H1 (cell line): ENCODE results near the gene USP43. TPM values are rescaled to one million over a fixed set of nuclear protein-coding genes. Genes with fewer than 3 reads are reported as not detected.
A peak's percentile ranks its signal among the peaks of the same experiment; 100 is the strongest.

Experiments
- CTCF ChIA-PET: fragments of 300-600 bp; sonication (Branson Sonifier 250); formaldehyde crosslinking; loops from one replicate; lab custom pipeline; 2021; ENCODE audit not compliant: partially characterized antibody; lab: Charles Lee
- POLR2A ChIA-PET: fragments of 300-600 bp; sonication (Branson Sonifier 250); formaldehyde crosslinking; loops from one replicate; lab custom pipeline; 2021; ENCODE audit warnings: inconsistent platforms; ENCODE audit not compliant: partially characterized antibody; lab: Charles Lee
- DNase-seq, 2 experiments: peaks; one replicate each; pipeline versions ENCODE4 v3.0.0 to v3.0.0-alpha.2; 2010 to 2022; ENCODE audit warnings: low spot score in 2 of 2, low read depth in 1 of 2, mixed read lengths in 1 of 2
- FAIRE-seq: peaks from 2 replicates; lab custom pipeline; 2011; peaks lifted over from hg19 to GRCh38; lab: Jason Lieb, UNC
- H2AFZ ChIP-seq: 2 replicates; pipeline ENCODE4 v1.8.1; 2012; ENCODE audit warnings: low read length, inconsistent platforms
- H2AK5ac ChIP-seq: 2 replicates; pipeline ENCODE4 v1.6.1; 2013; ENCODE audit warnings: low read depth, low read length
- H2BK120ac ChIP-seq: replicated peaks from 2 replicates; pipeline ENCODE3; 2013; ENCODE audit warnings: low read depth, low read length, inconsistent platforms
- H2BK12ac ChIP-seq: 2 replicates; pipeline ENCODE4 v1.6.1; 2013; ENCODE audit warnings: low read depth, low read length
- H2BK15ac ChIP-seq: 2 replicates; pipeline ENCODE4 v1.6.1; 2013; ENCODE audit warnings: low read length
- H2BK20ac ChIP-seq: 2 replicates; pipeline ENCODE4 v1.6.1; 2013; ENCODE audit warnings: low read length
- H2BK5ac ChIP-seq: 2 replicates; pipeline ENCODE4 v1.6.1; 2013; ENCODE audit warnings: low read depth, low read length
- H3K14ac ChIP-seq: 2 replicates; pipeline ENCODE4 v1.6.1; 2013; ENCODE audit warnings: inconsistent platforms; ENCODE audit not compliant: insufficient read length
- H3K18ac ChIP-seq: 2 replicates; pipeline ENCODE4 v1.6.1; 2013; ENCODE audit warnings: low read length; ENCODE audit errors: extremely low read depth
- H3K23ac ChIP-seq: 2 replicates; pipeline ENCODE4 v1.6.1; 2013; ENCODE audit warnings: inconsistent platforms; ENCODE audit not compliant: insufficient read length
- H3K23me2 ChIP-seq: 2 replicates; pipeline ENCODE4 v1.6.1; 2013; ENCODE audit warnings: low read depth, low read length
- H3K27ac ChIP-seq: 2 replicates; pipeline ENCODE4 v1.6.1; 2011; ENCODE audit warnings: low read depth, low read length, inconsistent platforms
- H3K27me3 ChIP-seq, 4 experiments: replicated peaks in 1 of 4; 1 replicate in 1 of 4; 2 replicates in 3 of 4; pipeline versions ENCODE4 v1.6.1 to v1.8.1; 2011 to 2013; ENCODE audit warnings: low read length in 3 of 4, mild to moderate bottlenecking in 3 of 4, inconsistent platforms in 2 of 4, mixed read lengths in 2 of 4, moderate library complexity in 1 of 4; ENCODE audit not compliant: control insufficient read depth in 3 of 4, insufficient read depth in 3 of 4; ENCODE audit errors: extremely low read depth in 1 of 4
- H3K36me3 ChIP-seq, 4 experiments: 2 replicates each; pipeline versions ENCODE4 v1.6.1 to v1.8.1; 2011 to 2013; ENCODE audit warnings: mild to moderate bottlenecking in 4 of 4, low read length in 3 of 4, moderate library complexity in 2 of 4, control low read depth in 1 of 4, inconsistent platforms in 1 of 4; ENCODE audit not compliant: insufficient read depth in 4 of 4, control insufficient read depth in 2 of 4
- H3K4ac ChIP-seq: replicated peaks from 2 replicates; pipeline ENCODE3; 2013; ENCODE audit warnings: low read length, low read depth, mixed read lengths, inconsistent platforms; ENCODE audit not compliant: insufficient read length
- H3K4me1 ChIP-seq, 4 experiments: replicated peaks in 1 of 4; 1 replicate in 1 of 4; 2 replicates in 3 of 4; pipeline versions ENCODE4 v1.6.1 to v1.8.1; 2011 to 2013; ENCODE audit warnings: low read length in 3 of 4, inconsistent platforms in 2 of 4, mixed read lengths in 1 of 4; ENCODE audit not compliant: insufficient read depth in 4 of 4, control insufficient read depth in 3 of 4
- H3K4me2 ChIP-seq, 2 experiments: 2 replicates each; pipeline versions ENCODE4 v1.6.1 to v1.8.1; 2011 to 2013; ENCODE audit warnings: low read depth in 2 of 2, low read length in 2 of 2, control low read depth in 1 of 2, inconsistent platforms in 1 of 2, mild to moderate bottlenecking in 1 of 2; ENCODE audit not compliant: insufficient read depth in 1 of 2
- H3K4me3 ChIP-seq, 4 experiments: fragments of 200-600, 300-600 bp in 1 of 4; sonication (generic), shearing (Covaris generic), sonication (Bioruptor Twin) in 1 of 4; 2 replicates each; pipeline versions ENCODE4 v1.5.1 to v1.8.1; 2011 to 2016; ENCODE audit warnings: low read length in 4 of 4, low read depth in 3 of 4, control low read depth in 2 of 4, inconsistent platforms in 2 of 4, mild to moderate bottlenecking in 2 of 4, mixed read lengths in 1 of 4, moderate library complexity in 1 of 4; ENCODE audit not compliant: insufficient read depth in 2 of 4; ENCODE audit errors: extremely low read depth in 1 of 4
- H3K56ac ChIP-seq: replicated peaks from 2 replicates; pipeline ENCODE3; 2013; ENCODE audit warnings: low read depth, mild to moderate bottlenecking, mixed read lengths, low read length, inconsistent platforms; ENCODE audit not compliant: insufficient read length
- H3K79me1 ChIP-seq: 2 replicates; pipeline ENCODE4 v1.6.1; 2013; ENCODE audit warnings: low read depth, low read length, control low read depth
- H3K79me2 ChIP-seq, 2 experiments: 2 replicates each; pipeline versions ENCODE4 v1.6.1 to v1.8.1; 2012 to 2013; ENCODE audit warnings: low read length in 2 of 2, mild to moderate bottlenecking in 2 of 2, inconsistent platforms in 1 of 2; ENCODE audit not compliant: insufficient read depth in 2 of 2, control insufficient read depth in 1 of 2
- H3K9ac ChIP-seq, 4 experiments: replicated peaks in 1 of 4; 1 replicate in 1 of 4; 2 replicates in 3 of 4; pipeline versions ENCODE4 v1.6.1 to v1.8.1; 2011 to 2013; ENCODE audit warnings: low read depth in 3 of 4, low read length in 3 of 4, control low read depth in 2 of 4, mild to moderate bottlenecking in 2 of 4, moderate library complexity in 2 of 4, inconsistent platforms in 1 of 4; ENCODE audit errors: extremely low read depth in 1 of 4
- H3K9me3 ChIP-seq, 2 experiments: 2 replicates each; pipeline versions ENCODE4 v1.6.1 to v1.8.1; 2012 to 2013; ENCODE audit warnings: mild to moderate bottlenecking in 2 of 2, moderate library complexity in 2 of 2, control low read depth in 1 of 2, inconsistent platforms in 1 of 2, low read depth in 1 of 2, low read length in 1 of 2, mixed read lengths in 1 of 2; ENCODE audit not compliant: insufficient read depth in 2 of 2
- H4K20me1 ChIP-seq, 2 experiments: replicated peaks in 1 of 2; 2 replicates each; pipeline versions ENCODE3 to v1.8.1; 2011 to 2013; ENCODE audit warnings: inconsistent platforms in 2 of 2, low read length in 2 of 2, mild to moderate bottlenecking in 1 of 2; ENCODE audit not compliant: insufficient read depth in 2 of 2, control insufficient read depth in 1 of 2
- H4K5ac ChIP-seq: 2 replicates; pipeline ENCODE4 v1.6.1; 2013; ENCODE audit warnings: low read length, low read depth, mixed read lengths, inconsistent platforms; ENCODE audit not compliant: insufficient read length
- H4K8ac ChIP-seq: 2 replicates; pipeline ENCODE4 v1.8.0; 2013; ENCODE audit warnings: mild to moderate bottlenecking, moderate library complexity, low read length, inconsistent platforms; ENCODE audit not compliant: insufficient read depth; ENCODE audit errors: extremely low read depth
- H4K91ac ChIP-seq: replicated peaks from 2 replicates; pipeline ENCODE3; 2013; ENCODE audit warnings: low read length, mixed read lengths, inconsistent platforms; ENCODE audit not compliant: insufficient read length
- CEBPB ChIP-seq: IDR thresholded peaks from 2 replicates; pipeline ENCODE4 v1.6.1; 2012; ENCODE audit warnings: low read depth, low read length
- JUN ChIP-seq: IDR thresholded peaks from 2 replicates; pipeline ENCODE4 v1.6.1; 2011; ENCODE audit warnings: low read depth, mild to moderate bottlenecking, improper control_type of control experiment, low read length
- SIX5 ChIP-seq: IDR thresholded peaks from 2 replicates; pipeline ENCODE4 v1.6.1; 2011; ENCODE audit warnings: mild to moderate bottlenecking, low read depth, low read length
- WGBS, 2 experiments: shearing (Covaris generic) in 1 of 2; methylation state at CpG; one replicate each; pipeline versions ENCODE4 v1.1.6 to v1.1.7; 2013 to 2015; ENCODE audit warnings: low lambda C conversion rate in 2 of 2, mixed read lengths in 2 of 2, inconsistent platforms in 1 of 2, low coverage in 1 of 2, missing lambda C conversion rate in 1 of 2; ENCODE audit not compliant: insufficient replicate concordance in 2 of 2, insufficient coverage in 1 of 2, insufficient read length in 1 of 2; ENCODE audit errors: extremely low coverage in 1 of 2, missing lambda C conversion rate in 1 of 2; 5-methylcytosine and 5-hydroxymethylcytosine counted together
- polyA plus RNA-seq, 7 experiments: library from polyadenylated mRNA; depleted of rRNA in 3 of 7; stranded (reverse) in 5 of 7; unstranded in 2 of 7; fragments of >200 nt in 5 of 7; fragments of 200-250 nt in 2 of 7; gene quantifications; 1 replicate in 5 of 7; 2 replicates in 1 of 7; 4 replicates in 1 of 7; pipeline versions ENCODE4 v1.2.1 to v1.2.3, GENCODE V29; 2011 to 2013; ENCODE audit warnings: missing spikeins in 2 of 7, mixed read lengths in 2 of 7
- total RNA-seq: library from RNA; stranded (reverse); fragmentation: NEBNext Ultra II Directional; extraction: Animal tissue kit (Norgen Biotek cat#: 25700); gene quantifications from 2 replicates; pipeline ENCODE4 v1.2.1, GENCODE V29; 2021

USP43 gene
- total and polyA plus RNA-seq, 2 of the 8 experiments (the other 6 are each of a cell fraction or from before 2014, with no cell fraction given) = 3.0 to 7.2 TPM

GRCh38 chr17:9615486-9615885 is 29.8 kb upstream of the USP43 start:
- H2AK5ac ChIP-seq = no peak overlapping the region
- no peak overlapping the region for H3K23ac ChIP-seq
- H4K5ac ChIP-seq = no peak overlapping the region
- no peak overlapping the region for H3K4me2 ChIP-seq
- no peak overlapping the region for H3K9ac ChIP-seq
- DNase-seq (no peak), FAIRE-seq (no peak)
- H3K18ac ChIP-seq = no peak overlapping the region; the same call in 1 of the 2 replicates
- no peak overlapping the region for H4K91ac ChIP-seq
- no peak overlapping the region for H2BK12ac ChIP-seq
- TF ChIP-seq CEBPB (peak; percentile 61; the same call in 1 of the 2 replicates), SIX5 (no peak), JUN (no peak)
- H3K79me1 ChIP-seq = no peaks in the 10 kb centered on the region
- H3K23me2 ChIP-seq = no peaks in the 10 kb centered on the region
- no peak overlapping the region for H3K14ac ChIP-seq
- no peak overlapping the region for H2BK20ac ChIP-seq
- no peaks in the 10 kb centered on the region for H3K27me3 ChIP-seq
- WGBS, 2 experiments = 52% methylated on average over 2 of the region's 2 CpGs; no CpG with 5 or more reads in 1 of the 2 experiments
- no peaks in the 10 kb centered on the region for H3K36me3 ChIP-seq
- H3K4ac ChIP-seq = no peak overlapping the region
- H4K20me1 ChIP-seq = no peaks in the 10 kb centered on the region
- H3K56ac ChIP-seq = no peak overlapping the region
- no peak overlapping the region for H2AFZ ChIP-seq
- H3K9me3 ChIP-seq = 0 out of 4 replicates have a peak, but pooled peaks cover 0 to 2% of the 10 kb centered on the region in 2 experiments
- H2BK5ac ChIP-seq = no peak overlapping the region
- H3K4me1 ChIP-seq = no peaks in the 10 kb centered on the region
- H2BK15ac ChIP-seq = no peak overlapping the region
- no peak overlapping the region for H3K4me3 ChIP-seq
- no peak overlapping the region for H3K27ac ChIP-seq
- no peak overlapping the region for H2BK120ac ChIP-seq
- ChIA-PET POLR2A (no interaction called here), CTCF (interaction anchor here (0.9 kb wide), 1 partner anchor 130 kb away, joined by 3 read pairs; no protein-coding TSS in a partner anchor)
- no peaks in the 10 kb centered on the region for H3K79me2 ChIP-seq
- H4K8ac ChIP-seq = no peak overlapping the region
